HG03280 (cell line): ENCODE data around the gene FRZB.

Source experiments
- ATAC-seq: cut with Tn5 transposase; IDR thresholded peaks from one replicate; pipeline ENCODE4 v1.9.1; 2021; ENCODE audit warnings: mild to moderate bottlenecking, moderate library complexity; ENCODE audit not compliant: unreplicated experiment

FRZB gene

DNA sequence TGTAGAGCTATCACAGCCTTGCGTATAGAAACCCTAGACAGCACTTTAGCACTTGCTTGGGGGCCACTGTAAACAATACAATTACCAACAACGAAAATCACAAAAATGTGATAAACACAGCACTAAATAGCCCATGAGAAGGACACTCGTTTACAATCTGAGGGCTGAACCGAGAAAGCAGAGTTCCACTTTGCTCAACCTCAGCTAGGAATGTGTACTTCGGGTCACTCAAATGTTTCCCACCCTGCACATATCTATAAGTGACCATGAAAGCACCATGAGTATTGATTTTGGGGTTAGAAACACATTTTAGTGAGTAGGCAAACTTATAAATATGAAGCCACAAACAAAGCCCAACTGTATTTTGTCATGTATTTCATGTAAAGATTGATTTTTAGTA, 62.3 kb downstream of the FRZB start:
- no peak for ATAC-seq

- no peak for ATAC-seq
These were observed 67.7 kb downstream of the FRZB start for GRCh38 chr2:182798736-182799135.

GRCh38 chr2:182792441-182792840, 74.0 kb downstream of the FRZB start:
- ATAC-seq, result no peak

DNA sequence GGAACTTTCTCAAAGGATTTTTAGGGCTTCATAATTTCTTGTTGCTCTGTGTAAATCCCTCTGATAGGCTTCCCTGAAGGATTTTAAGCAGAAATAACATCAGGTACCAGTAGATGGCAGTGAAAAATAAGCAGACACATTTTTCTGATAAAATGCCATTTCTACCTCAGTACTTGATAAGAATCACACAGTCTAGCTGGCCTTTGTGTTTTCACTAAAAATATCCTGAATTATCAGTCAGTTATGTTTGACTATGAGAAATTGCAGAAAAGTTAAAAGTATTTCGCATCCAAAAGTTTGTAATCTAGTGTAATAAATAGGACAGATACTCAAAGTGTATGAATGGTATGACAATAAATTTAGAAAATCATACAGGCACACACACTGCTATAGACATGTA, 81.7 kb downstream of the FRZB start:
- no peak for ATAC-seq

DNA sequence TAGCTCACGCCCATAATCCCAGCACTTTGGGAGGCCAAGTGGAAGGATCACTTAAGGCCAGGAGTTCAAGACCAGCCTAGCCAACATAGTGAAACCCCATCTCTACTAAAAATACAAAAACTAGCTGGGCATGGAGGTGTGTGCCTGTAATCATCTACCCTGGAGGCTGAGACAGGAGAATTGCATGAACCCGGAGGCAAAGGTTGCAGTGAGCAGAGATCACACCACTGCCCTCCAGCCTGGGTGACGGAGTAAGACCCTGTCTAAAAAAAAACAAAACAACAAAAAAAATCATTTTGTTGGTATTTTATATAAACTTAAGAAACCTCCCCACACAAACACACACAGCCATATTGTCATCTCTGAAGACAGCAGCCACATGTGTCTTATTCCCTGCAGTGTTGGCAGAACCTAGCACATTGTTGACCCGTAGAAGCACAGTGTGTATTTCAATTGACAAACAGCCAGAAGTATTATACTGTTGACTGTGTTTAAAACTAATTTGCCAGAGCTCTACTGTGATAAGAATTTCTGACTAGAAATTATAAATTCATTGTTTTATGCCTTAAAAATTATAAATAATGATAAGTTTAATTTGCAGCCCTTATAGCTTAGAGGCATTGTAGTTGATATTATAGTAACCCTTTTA, 82.3 kb downstream of the FRZB start:
- ATAC-seq, result no peak
